GM21423 (cell line): Measurements from ENCODE around the gene PLLP.
"Not testable (repeated sequence)": the region's sequence is repeated elsewhere in the genome, so short reads cannot be mapped to it uniquely, and the experiment has no call there.

Source experiments
- ATAC-seq: cut with Tn5 transposase; IDR thresholded peaks from one replicate; pipeline ENCODE4 v1.9.1; 2021; ENCODE audit warnings: mild to moderate bottlenecking, moderate library complexity; ENCODE audit not compliant: unreplicated experiment

The PLLP gene

GRCh38 chr16:57273826-57274225 is 10.6 kb downstream of the PLLP start:
- no peak for ATAC-seq

- no peak for ATAC-seq
Observed at GRCh38 chr16:57273359-57273758, 11.1 kb downstream of the PLLP start.

- ATAC-seq: no peak
Observed at GRCh38 chr16:57271867-57272495, 12.5 kb downstream of the PLLP start.

- ATAC-seq: no peak
Observed at GRCh38 chr16:57271063-57271345, 13.5 kb downstream of the PLLP start.

- no peak for ATAC-seq
Observed at GRCh38 chr16:57270221-57271062, 14.0 kb downstream of the PLLP start.

GRCh38 chr16:57268804-57269800 is 15.4 kb downstream of the PLLP start:
- no peak for ATAC-seq

GRCh38 chr16:57267343-57267742 is 17.1 kb downstream of the PLLP start:
- ATAC-seq: not testable (repeated sequence)

- no peak for ATAC-seq
Observed at GRCh38 chr16:57266531-57267260, 17.8 kb downstream of the PLLP start.

- ATAC-seq: no peak
Observed at GRCh38 chr16:57265850-57266530, 18.5 kb downstream of the PLLP start.

GRCh38 chr16:57264950-57265371 is 19.5 kb downstream of the PLLP start:
- ATAC-seq: no peak

- ATAC-seq: no peak
Observed at GRCh38 chr16:57264381-57264780, 20.1 kb downstream of the PLLP start.

- no peak for ATAC-seq
Observed at GRCh38 chr16:57263541-57264351, 20.7 kb downstream of the PLLP start.

- ATAC-seq: no peak
Observed at GRCh38 chr16:57262841-57263540, 21.5 kb downstream of the PLLP start.

GRCh38 chr16:57261806-57262205 is 22.7 kb downstream of the PLLP start:
- no peak for ATAC-seq

- no peak for ATAC-seq
Observed at GRCh38 chr16:57260294-57260929, 24.1 kb downstream of the PLLP start.

- ATAC-seq: no peak
Observed at GRCh38 chr16:57258910-57259475, 25.5 kb downstream of the PLLP start.

- ATAC-seq: no peak
Observed at GRCh38 chr16:57258226-57258909, 26.1 kb downstream of the PLLP start.
